D721Med (cell line): Measurements from ENCODE around the gene PRMT7.

Experiments
- DNase-seq: peaks from one replicate; pipeline ENCODE4 v3.0.0; 2011; ENCODE audit warnings: low spot score; ENCODE audit not compliant: insufficient read length
- FAIRE-seq: peaks from 2 replicates; lab custom pipeline; 2011; peaks lifted over from hg19 to GRCh38; lab: Jason Lieb, UNC
- CTCF ChIP-seq: IDR thresholded peaks from 2 replicates; pipeline ENCODE4 v1.5.1; 2012; ENCODE audit warnings: mild to moderate bottlenecking, control low read depth; ENCODE audit not compliant: insufficient read depth; ENCODE audit errors: missing control alignments

PRMT7 gene

GRCh38 chr16:68379472-68380347 lies 68.9 kb downstream of the PRMT7 start:
- TF ChIP-seq CTCF = no peak
- no peak for FAIRE-seq

GRCh38 chr16:68380348-68380670 lies 69.5 kb downstream of the PRMT7 start:
- DNase-seq (no peak), FAIRE-seq (no peak)
- no peak for TF ChIP-seq CTCF

More at GRCh38 chr16:68379472-68380347, 68.9 kb downstream of the PRMT7 start:
- DNase-seq = no peak

GRCh38 chr16:68380676-68381362 lies 70.0 kb downstream of the PRMT7 start:
- TF ChIP-seq CTCF = no peak
- FAIRE-seq (no peak), DNase-seq (no peak)

GRCh38 chr16:68381363-68381724 lies 70.5 kb downstream of the PRMT7 start:
- TF ChIP-seq CTCF = no peak
- FAIRE-seq = no peak

GRCh38 chr16:68382296-68382718 lies 71.5 kb downstream of the PRMT7 start:
- FAIRE-seq (no peak), DNase-seq (no peak)
- peak; percentile 4 for TF ChIP-seq CTCF

More at GRCh38 chr16:68381363-68381724, 70.5 kb downstream of the PRMT7 start:
- no peak for DNase-seq

- FAIRE-seq = no peak
- no peak for TF ChIP-seq CTCF
- DNase-seq = no peak
These were observed 73.0 kb downstream of the PRMT7 start for GRCh38 chr16:68383858-68384257.
